NCI-H1694 treated with DMSO at 0.1 percent for 48 hours (cell line): ENCODE data around the gene NPHP1.
"Not testable (repeated sequence)": the region's sequence is repeated elsewhere in the genome, so short reads cannot be mapped to it uniquely, and the experiment has no call there.

Source experiments
- DNase-seq: peaks from one replicate; lab custom pipeline; 2025; lab: John Stamatoyannopoulos, UW

NPHP1 gene

DNA sequence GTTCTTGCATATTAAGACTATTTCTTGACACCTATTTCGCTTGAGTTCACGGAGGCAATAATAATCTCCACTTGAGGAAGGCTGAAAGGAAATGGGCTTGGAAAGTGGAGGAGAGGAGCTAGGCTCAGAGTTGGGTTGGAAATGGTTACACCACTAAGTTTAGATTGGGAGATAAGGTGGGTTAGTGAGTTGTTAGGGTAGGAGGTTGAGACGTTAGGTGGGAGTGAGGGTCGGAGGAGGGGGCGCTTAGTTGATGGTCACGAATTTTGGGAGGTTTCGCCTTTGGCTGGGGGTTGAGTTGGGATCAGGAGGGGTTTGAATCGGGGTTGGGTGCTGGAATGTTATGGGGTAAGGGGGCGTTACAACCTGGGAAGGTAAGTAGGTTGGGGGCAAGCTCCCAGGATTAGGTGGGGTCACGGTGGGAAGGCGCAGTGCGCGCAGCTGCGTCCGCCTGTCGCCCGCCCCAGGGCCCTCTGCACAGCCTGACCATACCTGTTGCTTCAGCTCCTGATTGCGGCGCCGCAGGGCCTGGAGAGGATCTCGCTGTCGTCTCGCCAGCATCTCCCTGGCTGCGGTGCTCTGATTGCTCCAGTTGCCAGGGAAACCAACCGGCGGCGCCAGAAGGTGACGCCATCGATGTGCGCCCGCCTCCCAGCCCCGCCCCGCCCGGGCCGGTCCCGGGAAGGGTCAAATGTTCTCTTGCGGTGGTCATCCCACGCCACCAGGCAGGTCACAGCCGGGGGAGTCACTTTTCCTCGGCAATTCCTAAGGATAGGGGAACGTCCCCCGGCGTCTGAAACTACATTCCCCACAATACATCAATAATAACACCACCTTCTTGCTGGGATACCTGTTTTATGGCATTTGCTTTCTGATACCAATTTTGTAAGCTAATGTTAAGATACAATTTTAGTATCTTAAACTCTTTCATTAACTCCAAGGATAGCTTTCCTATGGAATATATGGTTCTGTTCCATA, at the start of gene NPHP1:
TSS of gene NPHP1 (minus strand) at position 606 of the 978 bp plus-strand sequence. CDS start at position 561, 45 bp downstream.
- DNase-seq: peak; percentile 31

DNA sequence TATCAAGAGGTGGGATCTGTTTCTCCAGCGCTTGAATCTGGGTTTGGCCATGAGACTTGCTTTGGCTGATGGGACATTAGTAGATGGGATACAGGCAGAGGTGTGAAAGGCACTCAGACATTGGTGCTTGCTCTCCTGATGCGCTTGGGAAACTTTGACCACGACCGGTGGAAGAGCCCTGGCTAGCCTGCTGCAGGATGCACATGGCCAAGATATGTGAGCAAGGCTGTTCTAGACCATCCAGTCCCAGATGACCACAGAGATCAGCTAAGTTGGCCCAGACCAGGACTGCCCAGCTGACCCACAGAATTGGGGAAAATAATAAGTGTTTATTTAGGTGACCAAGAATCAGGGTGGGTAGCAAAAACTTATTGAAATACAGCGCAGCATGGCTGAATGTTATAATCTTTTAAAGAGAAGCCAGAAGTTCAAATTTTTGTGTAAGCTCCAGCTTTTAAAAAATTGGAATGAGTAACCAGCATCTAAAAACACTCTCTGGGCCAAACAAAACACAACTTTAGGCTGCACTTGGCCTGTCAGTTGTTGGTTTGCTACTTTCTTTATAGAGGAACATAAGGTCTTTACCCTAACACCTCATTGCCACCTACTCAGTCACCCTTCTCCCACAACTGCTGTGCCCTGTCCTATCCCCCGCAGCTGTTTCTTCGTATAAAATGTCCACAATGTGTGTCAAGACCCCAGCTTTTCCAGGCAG, 43.4 kb upstream of the NPHP1 start:
- DNase-seq: not testable (repeated sequence)

GRCh38 chr2:110245488-110246435, 40.9 kb upstream of the NPHP1 start:
- DNase-seq: not testable (repeated sequence)

DNA sequence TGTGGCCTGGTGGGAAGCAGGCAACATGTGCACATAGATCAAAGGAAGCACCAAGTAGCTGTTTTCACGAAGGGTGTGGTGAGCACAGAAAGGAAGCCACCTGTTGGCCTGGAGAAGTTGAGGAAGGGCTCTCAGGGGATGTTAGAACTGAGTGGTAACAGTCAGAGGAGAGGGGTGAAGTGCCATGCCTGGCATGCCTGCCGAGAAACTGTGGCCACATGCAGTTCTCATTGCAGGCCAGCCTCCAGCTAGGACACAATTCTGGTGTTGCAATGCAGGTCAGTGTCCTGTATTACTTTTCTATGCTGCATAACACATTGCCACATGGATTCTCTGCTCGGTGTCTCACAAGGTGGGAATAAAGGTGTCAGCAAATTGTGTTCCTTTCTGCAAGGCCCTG, 38.5 kb upstream of the NPHP1 start:
- DNase-seq: not testable (repeated sequence)

DNA sequence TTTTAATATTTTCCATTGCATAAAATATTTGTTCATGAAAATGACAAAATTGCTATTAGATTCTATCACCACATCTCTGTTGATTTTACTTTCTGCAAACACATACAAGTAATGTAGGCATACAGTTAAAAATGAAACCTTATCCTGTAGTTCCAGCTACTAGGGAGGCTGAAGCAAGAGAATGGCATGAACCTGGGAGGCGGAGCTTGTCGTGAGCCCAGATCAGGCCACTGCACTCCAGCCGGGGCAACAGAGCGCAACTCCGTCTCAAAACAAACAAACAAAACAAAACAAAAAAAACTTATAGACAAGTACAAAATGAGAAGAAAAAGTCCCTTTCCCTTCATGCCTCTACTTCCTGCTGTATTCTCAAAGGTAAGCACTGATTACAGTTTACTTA, 29.7 kb upstream of the NPHP1 start:
- not testable (repeated sequence) for DNase-seq

- not testable (repeated sequence) for DNase-seq
These were observed 25.1 kb upstream of the NPHP1 start for GRCh38 chr2:110229886-110230285.

- not testable (repeated sequence) for DNase-seq
These were observed 17.8 kb upstream of the NPHP1 start for GRCh38 chr2:110222626-110223025.

DNA sequence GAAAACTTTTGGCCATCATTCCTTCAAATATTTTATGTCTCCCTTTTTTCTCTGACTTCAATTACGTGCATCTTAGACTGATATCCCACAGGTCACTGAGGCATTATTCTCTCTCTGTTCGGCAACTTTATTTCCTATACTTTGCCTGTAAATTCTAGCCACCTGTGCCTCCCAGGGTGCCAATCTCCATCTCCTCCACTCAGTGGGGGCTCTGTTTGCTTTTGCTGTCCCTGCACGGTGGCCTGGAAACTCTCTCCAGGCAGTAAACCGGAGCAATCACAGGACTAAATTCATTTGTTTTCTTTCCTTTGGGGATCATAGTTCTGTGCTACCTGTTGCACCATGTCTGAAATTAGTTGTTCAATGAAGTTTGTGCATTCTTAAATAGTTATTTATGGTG, 17.1 kb upstream of the NPHP1 start:
- no peak for DNase-seq

DNA sequence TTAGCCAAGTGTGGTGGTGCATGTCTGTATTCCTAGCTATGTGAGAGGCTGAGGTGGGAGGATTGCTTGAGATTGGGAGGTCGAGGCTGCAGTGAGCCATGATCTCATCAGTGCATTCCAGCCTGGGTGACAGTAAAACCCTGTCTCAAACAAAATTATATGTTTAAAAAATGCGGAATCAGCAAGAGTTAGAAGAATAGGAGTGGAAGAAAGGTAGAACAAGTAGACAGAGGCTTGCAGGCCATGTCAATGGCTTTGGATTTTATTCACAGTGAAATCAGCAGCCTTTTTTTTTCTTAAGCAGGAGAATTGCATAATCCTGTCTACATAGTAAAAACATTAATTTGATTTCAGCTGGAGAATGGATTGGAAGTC, 15.4 kb upstream of the NPHP1 start:
- no peak for DNase-seq

GRCh38 chr2:110219496-110220189, 14.8 kb upstream of the NPHP1 start:
- DNase-seq: no peak

GRCh38 chr2:110218889-110219288, 14.1 kb upstream of the NPHP1 start:
- not testable (repeated sequence) for DNase-seq

DNA sequence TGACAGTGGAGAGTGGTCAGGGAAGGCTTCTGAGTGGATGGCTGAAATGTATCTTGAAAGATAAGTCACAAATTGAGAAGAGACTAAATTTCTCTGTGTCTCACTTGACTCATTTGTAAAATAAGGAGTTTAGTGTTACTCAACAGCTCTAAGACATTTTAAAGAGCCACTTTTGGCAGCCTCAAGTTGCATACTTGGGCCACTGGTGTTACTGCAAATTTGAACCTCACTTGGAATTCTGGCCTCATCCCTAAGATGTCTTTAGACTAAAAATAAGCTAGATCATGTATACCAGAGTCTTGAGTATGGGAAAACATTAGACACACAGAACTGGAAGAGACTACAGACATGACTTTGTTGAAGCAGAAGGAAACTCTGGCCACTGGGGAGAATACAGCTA, 12.0 kb upstream of the NPHP1 start:
- DNase-seq: no peak

DNA sequence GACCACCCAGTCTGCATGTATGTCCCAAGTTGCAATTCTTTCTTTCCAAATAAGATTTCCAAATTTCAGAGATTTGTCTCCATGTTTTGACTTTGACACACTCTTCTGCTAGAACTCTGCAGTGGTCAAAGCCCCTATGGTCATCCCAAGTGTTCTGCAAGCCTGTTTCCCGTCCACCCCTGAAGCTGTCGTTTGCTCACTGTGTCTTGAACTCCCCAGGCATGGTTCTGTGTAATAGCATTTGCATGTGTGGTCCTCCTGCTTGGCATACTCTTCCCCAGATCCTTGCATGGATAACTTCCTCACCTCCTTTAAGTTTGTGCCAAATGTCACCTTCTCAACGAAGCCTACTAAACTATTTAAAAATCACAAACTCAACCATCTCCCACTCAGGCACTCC, 11.4 kb upstream of the NPHP1 start:
- no peak for DNase-seq

DNA sequence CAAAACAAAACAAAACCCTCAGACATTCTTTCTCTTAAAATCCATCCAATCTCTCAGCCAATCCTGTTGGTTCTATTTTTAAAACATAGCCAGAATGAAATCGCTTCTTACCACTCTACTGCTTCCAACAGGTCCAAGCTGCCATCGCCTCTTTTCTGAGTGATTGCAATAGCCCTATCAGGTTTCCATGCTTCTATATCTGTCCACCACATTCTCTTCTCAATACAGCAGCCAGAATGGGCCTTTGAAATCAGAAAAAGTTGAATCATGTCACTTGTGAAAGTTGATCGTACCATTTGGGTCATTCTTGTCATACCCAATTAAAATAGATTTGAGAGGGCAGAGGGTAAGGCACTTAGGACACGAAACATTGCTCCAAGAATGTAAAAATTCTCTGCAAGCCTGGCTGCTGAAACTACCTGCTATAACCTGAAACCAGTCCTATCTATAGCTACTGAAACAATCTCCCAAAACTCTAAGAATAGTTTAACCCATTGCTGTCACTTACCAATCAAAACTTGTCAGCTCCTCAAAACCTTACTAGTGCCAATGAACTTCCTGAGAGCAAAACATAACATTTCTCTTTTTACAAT, 10.8 kb upstream of the NPHP1 start:
- no peak for DNase-seq

- DNase-seq: no peak
These were observed 10.3 kb upstream of the NPHP1 start for GRCh38 chr2:110215091-110215490.

- not testable (repeated sequence) for DNase-seq
These were observed 8.7 kb upstream of the NPHP1 start for GRCh38 chr2:110213522-110213921.

DNA sequence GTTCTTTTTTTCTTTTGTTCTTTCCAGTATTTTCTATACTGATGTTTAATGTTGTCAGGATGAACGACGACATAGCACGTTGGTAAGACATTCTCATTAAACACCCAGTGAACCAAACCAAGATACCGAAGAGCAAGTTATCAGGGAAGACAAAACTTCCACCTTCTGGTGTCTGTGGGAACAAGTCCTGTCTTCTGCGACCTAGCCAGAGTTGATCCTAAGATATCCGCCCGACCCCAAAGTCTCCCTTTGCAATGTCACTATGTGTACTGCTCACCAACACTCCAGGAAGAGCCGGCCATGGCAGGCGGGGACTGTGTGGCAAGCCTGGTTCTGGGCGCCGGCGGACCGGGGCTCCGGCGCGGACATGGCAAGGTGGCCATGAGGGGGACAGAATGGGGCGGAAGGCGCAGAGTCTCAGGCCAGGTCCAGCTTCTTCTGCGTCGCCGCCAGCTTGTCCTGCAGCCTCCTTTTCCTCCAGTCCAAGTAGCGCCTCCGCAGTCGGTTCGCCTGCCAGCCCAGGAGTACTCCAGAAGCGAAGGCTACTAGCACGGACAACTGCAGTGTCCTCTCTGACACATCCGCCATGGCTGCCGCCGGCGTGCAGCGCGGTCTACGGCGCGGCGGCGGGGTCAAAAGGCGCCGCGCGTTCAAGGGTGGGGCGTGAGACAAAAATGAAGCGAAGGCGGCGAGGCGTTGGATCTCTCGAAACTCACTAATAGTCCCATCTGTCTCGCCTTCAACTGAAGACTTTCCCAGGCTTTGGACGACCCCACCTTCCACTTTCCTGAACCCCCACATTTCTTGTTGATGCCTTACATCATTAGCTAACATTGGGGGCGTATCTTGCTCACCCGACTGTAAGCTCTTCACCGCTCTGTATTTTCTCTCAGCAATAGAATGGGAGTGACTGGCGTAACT, 7.4 kb upstream of the NPHP1 start, which contains the start of gene MTLN:
TSS of gene MTLN (minus strand) at position 610 of the 921 bp plus-strand sequence. CDS start at position 588, 22 bp downstream.
- peak; percentile 17 for DNase-seq

GRCh38 chr2:110205660-110206455, 1.0 kb upstream of the NPHP1 start:
- DNase-seq: no peak

DNA sequence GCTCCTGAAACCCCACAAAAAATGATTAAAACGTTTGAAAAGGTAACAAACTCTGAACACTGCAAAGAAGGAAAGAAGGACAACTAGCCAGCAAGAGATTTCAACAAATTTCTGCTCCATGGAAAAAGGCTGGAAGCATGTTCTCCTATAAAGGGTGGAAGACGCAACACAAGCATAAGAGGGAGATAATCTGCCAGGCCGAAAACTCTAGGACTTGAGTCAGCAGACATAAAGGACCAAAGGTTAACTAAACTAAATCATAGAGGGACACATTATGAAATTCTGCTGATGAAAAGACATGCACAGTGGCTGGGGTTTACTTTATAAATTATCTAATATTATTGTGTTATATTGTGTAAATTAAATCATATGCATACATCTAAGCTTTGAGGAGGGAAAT, 6.8 kb downstream of the NPHP1 start:
- no peak for DNase-seq
